ENCODE results near the gene OR51T1.

OR51T1 gene

GRCh38 chr11:4862447-4863236 lies 19.1 kb upstream of the OR51T1 start:
- H4K20me1 ChIP-seq (ENCODE audit: insufficient read depth): no peaks in the 10 kb centered on the region
- no peaks in the 10 kb centered on the region for H3K79me2 ChIP-seq (ENCODE audit: insufficient read depth, low read depth)
- no peak for TF ChIP-seq CTCF (conservative IDR thresholded peaks at IDR 0.05; ENCODE audit: low read depth, low read length)
- no peaks in the 10 kb centered on the region for H3K27me3 ChIP-seq (ENCODE audit: insufficient read depth, low read depth)
- no peak overlapping the region for H3K4me3 ChIP-seq (IDR thresholded peaks at IDR 0.05; ENCODE audit: insufficient read depth, low read depth, low read length)
- H3K27ac ChIP-seq: no peak overlapping the region
- no peak overlapping the region for H2AFZ ChIP-seq (ENCODE audit: low read depth)
- H3K36me3 ChIP-seq (ENCODE audit: insufficient read depth): no peaks in the 10 kb centered on the region
- no peak overlapping the region for H3K9ac ChIP-seq
- H3K4me2 ChIP-seq: no peak overlapping the region
- H3K4me1 ChIP-seq (ENCODE audit: low read depth, poor library complexity, severe bottlenecking): no peaks in the 10 kb centered on the region

- H3K27me3 ChIP-seq (ENCODE audit: insufficient read depth, low read depth): no peaks in the 10 kb centered on the region
- no peaks in the 10 kb centered on the region for H3K79me2 ChIP-seq (ENCODE audit: insufficient read depth, low read depth)
- H3K4me3 ChIP-seq (IDR thresholded peaks at IDR 0.05; ENCODE audit: insufficient read depth, low read depth, low read length): no peak overlapping the region
- H2AFZ ChIP-seq (ENCODE audit: low read depth): no peak overlapping the region
- no peaks in the 10 kb centered on the region for H4K20me1 ChIP-seq (ENCODE audit: insufficient read depth)
- no peak for TF ChIP-seq CTCF (conservative IDR thresholded peaks at IDR 0.05; ENCODE audit: low read depth, low read length)
- no peak overlapping the region for H3K4me2 ChIP-seq
- no peaks in the 10 kb centered on the region for H3K36me3 ChIP-seq (ENCODE audit: insufficient read depth)
- H3K27ac ChIP-seq: no peak overlapping the region
- H3K9ac ChIP-seq: no peak overlapping the region
- no peaks in the 10 kb centered on the region for H3K4me1 ChIP-seq (ENCODE audit: low read depth, poor library complexity, severe bottlenecking)
Observed at GRCh38 chr11:4863876-4864275, 17.8 kb upstream of the OR51T1 start.

- Histone ChIP-seq H3K79me2 (ENCODE audit: insufficient read depth, low read depth) (no peaks in the 10 kb centered on the region), H3K4me3 (IDR thresholded peaks at IDR 0.05; ENCODE audit: insufficient read depth, low read depth, low read length) (no peak overlapping the region), H3K4me2 (no peak overlapping the region), H3K4me1 (ENCODE audit: low read depth, poor library complexity, severe bottlenecking) (no peaks in the 10 kb centered on the region), H3K27me3 (ENCODE audit: insufficient read depth, low read depth) (no peaks in the 10 kb centered on the region), H4K20me1 (ENCODE audit: insufficient read depth) (no peaks in the 10 kb centered on the region), H3K27ac (no peak overlapping the region), H3K36me3 (ENCODE audit: insufficient read depth) (no peaks in the 10 kb centered on the region), H2AFZ (ENCODE audit: low read depth) (no peak overlapping the region), H3K9ac (no peak overlapping the region)
- TF ChIP-seq CTCF (conservative IDR thresholded peaks at IDR 0.05; ENCODE audit: low read depth, low read length): no peak
Observed at GRCh38 chr11:4865855-4866254, 15.8 kb upstream of the OR51T1 start.

GRCh38 chr11:4881188-4881587 lies 512 bp upstream of the OR51T1 start:
- no peak overlapping the region for H3K4me3 ChIP-seq (IDR thresholded peaks at IDR 0.05; ENCODE audit: insufficient read depth, low read depth, low read length)
- no peaks in the 10 kb centered on the region for H3K27me3 ChIP-seq (ENCODE audit: insufficient read depth, low read depth)
- H3K4me2 ChIP-seq: no peak overlapping the region
- H3K27ac ChIP-seq: no peak overlapping the region
- TF ChIP-seq CTCF (conservative IDR thresholded peaks at IDR 0.05; ENCODE audit: low read depth, low read length): no peak
- H2AFZ ChIP-seq (ENCODE audit: low read depth): no peak overlapping the region
- no peaks in the 10 kb centered on the region for H3K36me3 ChIP-seq (ENCODE audit: insufficient read depth)
- H4K20me1 ChIP-seq (ENCODE audit: insufficient read depth): no peaks in the 10 kb centered on the region
- H3K9ac ChIP-seq: no peak overlapping the region
- no peaks in the 10 kb centered on the region for H3K79me2 ChIP-seq (ENCODE audit: insufficient read depth, low read depth)
- no peaks in the 10 kb centered on the region for H3K4me1 ChIP-seq (ENCODE audit: low read depth, poor library complexity, severe bottlenecking)
